ENCODE measurements around the gene UGT1A4.

Gene UGT1A4

DNA sequence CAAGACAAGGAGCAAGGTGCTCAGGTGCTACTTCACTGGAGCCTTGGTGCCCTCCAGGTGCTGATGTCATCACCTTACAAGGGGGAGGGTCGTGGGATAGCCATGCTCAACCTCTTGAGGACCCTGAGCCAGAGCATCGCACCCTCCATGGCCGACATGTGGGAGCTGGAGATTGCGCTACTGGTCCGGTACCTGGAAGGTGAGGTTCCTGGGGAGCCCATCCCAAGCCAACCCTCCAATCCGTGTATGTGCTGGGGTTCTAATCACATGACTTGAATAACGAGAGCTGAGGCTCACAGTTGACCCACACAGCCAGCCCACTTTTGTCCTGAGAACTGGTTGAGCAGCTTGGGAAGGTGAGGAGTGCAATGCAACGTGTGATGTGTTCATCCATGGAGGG lies 85.5 kb downstream of the UGT1A4 start:
- H3K27ac ChIP-seq (ENCODE audit: low read depth, low read length), result no peak overlapping the region
- WGBS, result 77% methylated on average over 8 of the region's 8 CpGs
- H3K9ac ChIP-seq (ENCODE audit: low read depth, low read length), result no peak overlapping the region
- no peaks in the 10 kb centered on the region for H3K27me3 ChIP-seq (ENCODE audit: insufficient read depth, low read length)
- no peaks in the 10 kb centered on the region for H3K4me1 ChIP-seq (ENCODE audit: insufficient read depth, low read length)
- no peaks in the 10 kb centered on the region for H3K9me3 ChIP-seq (ENCODE audit: insufficient read depth, low read depth, low read length)
- no peaks in the 10 kb centered on the region for H3K36me3 ChIP-seq (ENCODE audit: insufficient read depth, low read length)
- H3K4me3 ChIP-seq (ENCODE audit: low read length), result no peak overlapping the region

GRCh38 chr2:233807215-233807865 lies 88.8 kb downstream of the UGT1A4 start:
- Histone ChIP-seq H3K36me3 (ENCODE audit: insufficient read depth, low read length) (no peaks in the 10 kb centered on the region), H3K4me1 (ENCODE audit: insufficient read depth, low read length) (no peaks in the 10 kb centered on the region), H3K9me3 (ENCODE audit: insufficient read depth, low read depth, low read length) (no peaks in the 10 kb centered on the region), H3K9ac (ENCODE audit: low read depth, low read length) (no peak overlapping the region), H3K27me3 (ENCODE audit: insufficient read depth, low read length) (no peaks in the 10 kb centered on the region), H3K27ac (ENCODE audit: low read depth, low read length) (no peak overlapping the region), H3K4me3 (ENCODE audit: low read length) (no peak overlapping the region)
- WGBS, result 90% methylated on average over 12 of the region's 12 CpGs

- no peaks in the 10 kb centered on the region for H3K4me1 ChIP-seq (ENCODE audit: insufficient read depth, low read length)
- no peaks in the 10 kb centered on the region for H3K36me3 ChIP-seq (ENCODE audit: insufficient read depth, low read length)
- H3K4me3 ChIP-seq (ENCODE audit: low read length), result no peak overlapping the region
- WGBS, result 87% methylated on average over 10 of the region's 10 CpGs
- no peak overlapping the region for H3K9ac ChIP-seq (ENCODE audit: low read depth, low read length)
- no peaks in the 10 kb centered on the region for H3K9me3 ChIP-seq (ENCODE audit: insufficient read depth, low read depth, low read length)
- no peaks in the 10 kb centered on the region for H3K27me3 ChIP-seq (ENCODE audit: insufficient read depth, low read length)
- H3K27ac ChIP-seq (ENCODE audit: low read depth, low read length), result no peak overlapping the region
These were observed 89.7 kb downstream of the UGT1A4 start for GRCh38 chr2:233807966-233808935.

DNA sequence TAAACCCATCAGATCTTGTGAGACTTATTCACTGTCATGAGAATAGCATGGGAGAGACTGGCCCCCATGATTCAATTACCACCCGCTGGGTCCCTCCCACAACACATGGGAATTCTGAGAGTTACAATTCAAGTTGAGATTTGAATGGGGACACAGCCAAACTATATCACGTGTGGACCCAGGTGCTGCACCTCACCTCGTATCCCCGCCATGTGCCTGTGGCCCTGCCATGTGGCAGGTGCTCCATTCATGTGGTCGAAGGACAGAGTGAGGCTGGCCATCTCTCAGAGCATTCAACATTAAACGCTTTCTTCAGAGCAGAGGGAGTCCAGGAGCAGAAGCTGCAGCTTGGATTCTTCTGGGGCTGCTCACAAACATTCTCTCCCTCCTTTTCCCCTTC lies 91.8 kb downstream of the UGT1A4 start:
- Histone ChIP-seq H3K27me3 (ENCODE audit: insufficient read depth, low read length) (no peaks in the 10 kb centered on the region), H3K4me3 (ENCODE audit: low read length) (no peak overlapping the region), H3K36me3 (ENCODE audit: insufficient read depth, low read length) (no peaks in the 10 kb centered on the region), H3K9me3 (ENCODE audit: insufficient read depth, low read depth, low read length) (no peaks in the 10 kb centered on the region), H3K9ac (ENCODE audit: low read depth, low read length) (no peak overlapping the region), H3K4me1 (ENCODE audit: insufficient read depth, low read length) (no peaks in the 10 kb centered on the region), H3K27ac (ENCODE audit: low read depth, low read length) (no peak overlapping the region)
- 90% methylated on average over 6 of the region's 6 CpGs for WGBS

- H3K4me3 ChIP-seq (ENCODE audit: low read length), result no peak overlapping the region
- H3K9me3 ChIP-seq (ENCODE audit: insufficient read depth, low read depth, low read length), result no peaks in the 10 kb centered on the region
- H3K4me1 ChIP-seq (ENCODE audit: insufficient read depth, low read length), result no peaks in the 10 kb centered on the region
- no peaks in the 10 kb centered on the region for H3K27me3 ChIP-seq (ENCODE audit: insufficient read depth, low read length)
- whole genome bisulfite sequencing, result 87% methylated on average over 4 of the region's 4 CpGs
- no peak overlapping the region for H3K9ac ChIP-seq (ENCODE audit: low read depth, low read length)
- H3K27ac ChIP-seq (ENCODE audit: low read depth, low read length), result no peak overlapping the region
- H3K36me3 ChIP-seq (ENCODE audit: insufficient read depth, low read length), result no peaks in the 10 kb centered on the region
These were observed 92.6 kb downstream of the UGT1A4 start for GRCh38 chr2:233811087-233811486.

DNA sequence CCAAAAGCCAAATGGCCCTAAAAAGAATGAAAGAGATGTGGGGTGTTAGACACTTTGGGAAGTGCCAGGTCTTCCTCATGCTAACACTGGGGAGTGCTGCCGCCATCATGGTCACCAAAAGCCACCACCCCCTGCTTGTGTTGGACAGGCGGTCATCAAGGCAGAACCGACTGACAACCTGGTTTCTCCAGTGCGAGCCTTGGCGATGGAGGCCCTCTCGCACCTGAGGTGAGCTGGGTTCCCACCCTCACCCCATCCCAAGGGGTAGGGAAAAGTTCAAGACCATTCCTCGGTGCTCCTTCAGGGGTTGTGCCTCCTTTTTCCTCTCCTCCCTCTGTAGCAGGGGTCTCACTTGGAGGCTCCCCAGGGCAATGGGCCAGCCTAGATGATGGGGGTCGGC lies 93.2 kb downstream of the UGT1A4 start:
- H3K36me3 ChIP-seq (ENCODE audit: insufficient read depth, low read length), result no peaks in the 10 kb centered on the region
- H3K9ac ChIP-seq (ENCODE audit: low read depth, low read length), result no peak overlapping the region
- 94% methylated on average over 8 of the region's 8 CpGs for WGBS
- H3K4me1 ChIP-seq (ENCODE audit: insufficient read depth, low read length), result no peaks in the 10 kb centered on the region
- no peak overlapping the region for H3K4me3 ChIP-seq (ENCODE audit: low read length)
- H3K27ac ChIP-seq (ENCODE audit: low read depth, low read length), result no peak overlapping the region
- no peaks in the 10 kb centered on the region for H3K9me3 ChIP-seq (ENCODE audit: insufficient read depth, low read depth, low read length)
- no peaks in the 10 kb centered on the region for H3K27me3 ChIP-seq (ENCODE audit: insufficient read depth, low read length)

- H3K27me3 ChIP-seq (ENCODE audit: insufficient read depth, low read length), result no peaks in the 10 kb centered on the region
- H3K36me3 ChIP-seq (ENCODE audit: insufficient read depth, low read length), result no peaks in the 10 kb centered on the region
- no peak overlapping the region for H3K4me3 ChIP-seq (ENCODE audit: low read length)
- no peaks in the 10 kb centered on the region for H3K4me1 ChIP-seq (ENCODE audit: insufficient read depth, low read length)
- H3K9ac ChIP-seq (ENCODE audit: low read depth, low read length), result no peak overlapping the region
- no peaks in the 10 kb centered on the region for H3K9me3 ChIP-seq (ENCODE audit: insufficient read depth, low read depth, low read length)
- WGBS, result 84% methylated on average over 3 of the region's 3 CpGs
- no peak overlapping the region for H3K27ac ChIP-seq (ENCODE audit: low read depth, low read length)
These were observed 94.9 kb downstream of the UGT1A4 start for GRCh38 chr2:233813236-233814055.

DNA sequence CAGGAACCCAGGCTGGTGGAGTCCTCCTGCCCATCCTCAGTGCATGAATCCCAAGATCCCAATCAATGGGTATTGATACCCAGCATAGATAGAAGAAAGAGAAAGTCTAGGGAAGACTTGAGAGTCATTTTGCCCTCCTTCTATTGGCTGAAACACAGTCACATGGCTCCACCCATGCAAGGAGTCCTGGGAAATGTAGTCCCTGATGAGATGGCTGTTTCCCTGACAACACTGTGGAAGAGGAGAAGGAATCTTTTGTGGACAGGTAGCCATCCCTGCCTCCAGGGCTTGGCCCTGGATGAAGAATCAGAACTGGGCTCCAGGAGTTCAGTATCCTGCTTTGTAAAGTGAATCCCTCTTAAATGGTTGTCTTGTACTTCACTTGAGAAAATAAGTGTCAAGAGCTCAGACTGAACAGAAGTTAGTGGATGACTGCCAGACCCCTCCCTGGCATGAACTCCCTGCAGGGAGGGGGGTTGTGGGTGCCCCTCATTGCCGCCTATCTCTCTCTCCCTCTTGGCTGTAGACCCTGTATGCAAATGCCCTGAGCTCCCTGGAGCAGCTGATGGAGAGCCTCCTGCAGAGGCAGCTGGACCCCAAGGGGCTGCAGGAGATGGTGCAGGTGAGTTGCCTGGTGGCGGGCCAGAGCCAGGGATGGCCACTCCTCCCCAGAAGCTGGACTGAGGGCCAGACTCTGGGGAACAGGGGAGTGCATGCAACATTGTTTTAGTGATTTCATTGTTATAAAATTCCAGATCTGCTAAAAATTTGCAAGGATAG lies 95.7 kb downstream of the UGT1A4 start:
- H3K9me3 ChIP-seq (ENCODE audit: insufficient read depth, low read depth, low read length), result no peaks in the 10 kb centered on the region
- WGBS, result 85% methylated on average over 2 of the region's 2 CpGs
- H3K27me3 ChIP-seq (ENCODE audit: insufficient read depth, low read length), result no peaks in the 10 kb centered on the region
- no peak overlapping the region for H3K4me3 ChIP-seq (ENCODE audit: low read length)
- no peaks in the 10 kb centered on the region for H3K36me3 ChIP-seq (ENCODE audit: insufficient read depth, low read length)
- H3K9ac ChIP-seq (ENCODE audit: low read depth, low read length), result no peak overlapping the region
- no peak overlapping the region for H3K27ac ChIP-seq (ENCODE audit: low read depth, low read length)
- no peaks in the 10 kb centered on the region for H3K4me1 ChIP-seq (ENCODE audit: insufficient read depth, low read length)

- WGBS, result 83% methylated on average over 5 of the region's 6 CpGs
- H3K9ac ChIP-seq (ENCODE audit: low read depth, low read length), result no peak overlapping the region
- H3K27ac ChIP-seq (ENCODE audit: low read depth, low read length), result no peak overlapping the region
These were observed 97.3 kb downstream of the UGT1A4 start for GRCh38 chr2:233815861-233816260.

DNA sequence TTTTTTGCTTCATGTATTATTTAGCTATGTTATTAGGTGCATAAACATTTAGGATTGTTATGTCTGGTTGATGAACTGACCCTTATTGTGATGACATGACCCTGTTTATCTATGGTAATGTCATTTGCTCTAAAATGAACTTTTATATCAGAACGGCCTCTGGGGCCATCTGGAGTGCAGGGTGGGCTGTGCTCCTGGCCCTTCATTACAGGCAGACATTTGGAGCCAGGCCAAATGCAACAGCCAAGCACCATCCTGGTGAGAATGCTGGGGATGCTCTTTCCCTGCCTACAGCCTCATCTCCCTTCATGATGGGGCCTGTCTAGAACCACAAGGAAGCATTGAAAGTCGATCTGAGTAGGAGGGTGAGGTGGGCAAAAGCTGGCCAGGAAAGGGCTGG lies 97.8 kb downstream of the UGT1A4 start:
- Histone ChIP-seq H3K4me1 (ENCODE audit: insufficient read depth, low read length) (no peaks in the 10 kb centered on the region), H3K27ac (ENCODE audit: low read depth, low read length) (no peak overlapping the region), H3K36me3 (ENCODE audit: insufficient read depth, low read length) (no peaks in the 10 kb centered on the region), H3K4me3 (ENCODE audit: low read length) (no peak overlapping the region), H3K9ac (ENCODE audit: low read depth, low read length) (no peak overlapping the region), H3K9me3 (ENCODE audit: insufficient read depth, low read depth, low read length) (no peaks in the 10 kb centered on the region), H3K27me3 (ENCODE audit: insufficient read depth, low read length) (no peaks in the 10 kb centered on the region)
- 89% methylated on average over 2 of the region's 2 CpGs for WGBS

More at GRCh38 chr2:233815861-233816260, 97.3 kb downstream of the UGT1A4 start:
- no peaks in the 10 kb centered on the region for H3K36me3 ChIP-seq (ENCODE audit: insufficient read depth, low read length)
- H3K4me3 ChIP-seq (ENCODE audit: low read length), result no peak overlapping the region
- H3K27me3 ChIP-seq (ENCODE audit: insufficient read depth, low read length), result no peaks in the 10 kb centered on the region
- no peaks in the 10 kb centered on the region for H3K4me1 ChIP-seq (ENCODE audit: insufficient read depth, low read length)
- no peaks in the 10 kb centered on the region for H3K9me3 ChIP-seq (ENCODE audit: insufficient read depth, low read depth, low read length)

All from HUES64 (cell line).